ENCODE measurements around the gene FBF1.

Gene FBF1

GRCh38 chr17:75932852-75933251 is 8.0 kb downstream of the FBF1 start:
- H3K4me3 ChIP-seq (ENCODE audit: control insufficient read depth, low read depth, low read length), result no peak overlapping the region
- no peak for DNase-seq (ENCODE audit: low read depth)
- TF ChIP-seq CTCF (conservative IDR thresholded peaks at IDR 0.05; ENCODE audit: control insufficient read depth, insufficient read depth, low read depth, low read length), result no peak

- no peak overlapping the region for H3K4me3 ChIP-seq (ENCODE audit: control insufficient read depth, low read depth, low read length)
Observed at GRCh38 chr17:75931062-75931461, 9.8 kb downstream of the FBF1 start.

GRCh38 chr17:75927286-75927922 is 13.4 kb downstream of the FBF1 start:
- DNase-seq (ENCODE audit: low read depth), result peak; percentile 23
- TF ChIP-seq CTCF (conservative IDR thresholded peaks at IDR 0.05; ENCODE audit: control insufficient read depth, insufficient read depth, low read depth, low read length), result peak; percentile 47
- H3K4me3 ChIP-seq (ENCODE audit: control insufficient read depth, low read depth, low read length), result no peak overlapping the region

More at GRCh38 chr17:75931062-75931461, 9.8 kb downstream of the FBF1 start:
- no peak for TF ChIP-seq CTCF (conservative IDR thresholded peaks at IDR 0.05; ENCODE audit: control insufficient read depth, insufficient read depth, low read depth, low read length)
- DNase-seq (ENCODE audit: low read depth), result no peak

- TF ChIP-seq CTCF (conservative IDR thresholded peaks at IDR 0.05; ENCODE audit: control insufficient read depth, insufficient read depth, low read depth, low read length), result no peak
- H3K4me3 ChIP-seq (ENCODE audit: control insufficient read depth, low read depth, low read length), result no peak overlapping the region
- no peak for DNase-seq (ENCODE audit: low read depth)
Observed at GRCh38 chr17:75926456-75926855, 14.4 kb downstream of the FBF1 start.

GRCh38 chr17:75925912-75926311 is 14.9 kb downstream of the FBF1 start:
- no peak for TF ChIP-seq CTCF (conservative IDR thresholded peaks at IDR 0.05; ENCODE audit: control insufficient read depth, insufficient read depth, low read depth, low read length)
- no peak for DNase-seq (ENCODE audit: low read depth)
- H3K4me3 ChIP-seq (ENCODE audit: control insufficient read depth, low read depth, low read length), result no peak overlapping the region

- no peak for DNase-seq (ENCODE audit: low read depth)
- no peak for TF ChIP-seq CTCF (conservative IDR thresholded peaks at IDR 0.05; ENCODE audit: control insufficient read depth, insufficient read depth, low read depth, low read length)
- H3K4me3 ChIP-seq (ENCODE audit: control insufficient read depth, low read depth, low read length), result no peak overlapping the region
Observed at GRCh38 chr17:75925103-75925502, 15.7 kb downstream of the FBF1 start.

Data from fibroblast of mammary gland (primary cell).